A549 (cell line): ENCODE results near the gene INSIG1.

Source experiments
- CTCF ChIP-seq: fragments of >200 bp; sonication (Bioruptor Twin); formaldehyde crosslinking; IDR thresholded peaks from 3 replicates; pipeline ENCODE4 v1.5.1; 2016
- HDAC2 ChIP-seq: fragments of 200-600 bp; sonication (generic); IDR thresholded peaks from 2 replicates; pipeline ENCODE4 v1.6.1; 2016
- MAFK ChIP-seq: fragments of 450-650 bp; IDR thresholded peaks from 2 replicates; pipeline ENCODE4 v1.6.1; 2014; ENCODE audit not compliant: partially characterized antibody
- POLR2A ChIP-seq: IDR thresholded peaks from 2 replicates; pipeline ENCODE4 v1.6.1; 2012; ENCODE audit warnings: mild to moderate bottlenecking, low read length
- USF2 ChIP-seq: fragments of 450-650 bp; IDR thresholded peaks from 2 replicates; pipeline ENCODE4 v1.6.1; 2014; ENCODE audit warnings: antibody characterized with exemption
- TF ChIP-seq, protein P1 (sequence below): fragments of >200 bp; sonication (Bioruptor Twin); formaldehyde crosslinking; IDR thresholded peaks from 3 replicates; pipeline ENCODE4 v1.6.1; 2016
- TF ChIP-seq, protein P2 (sequence below): fragments of 200-600 bp; sonication (generic); IDR thresholded peaks from 2 replicates; pipeline ENCODE4 v1.6.1; 2016; ENCODE audit warnings: antibody characterized with exemption, mild to moderate bottlenecking, moderate library complexity

- TF ChIP-seq CTCF (no peak), POLR2A (no peak), USF2 (no peak), HDAC2 (no peak), MAFK (no peak)
- TF ChIP-seq, protein P1, sequence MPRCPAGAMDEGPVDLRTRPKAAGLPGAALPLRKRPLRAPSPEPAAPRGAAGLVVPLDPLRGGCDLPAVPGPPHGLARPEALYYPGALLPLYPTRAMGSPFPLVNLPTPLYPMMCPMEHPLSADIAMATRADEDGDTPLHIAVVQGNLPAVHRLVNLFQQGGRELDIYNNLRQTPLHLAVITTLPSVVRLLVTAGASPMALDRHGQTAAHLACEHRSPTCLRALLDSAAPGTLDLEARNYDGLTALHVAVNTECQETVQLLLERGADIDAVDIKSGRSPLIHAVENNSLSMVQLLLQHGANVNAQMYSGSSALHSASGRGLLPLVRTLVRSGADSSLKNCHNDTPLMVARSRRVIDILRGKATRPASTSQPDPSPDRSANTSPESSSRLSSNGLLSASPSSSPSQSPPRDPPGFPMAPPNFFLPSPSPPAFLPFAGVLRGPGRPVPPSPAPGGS: no peak
- TF ChIP-seq, protein P2, sequence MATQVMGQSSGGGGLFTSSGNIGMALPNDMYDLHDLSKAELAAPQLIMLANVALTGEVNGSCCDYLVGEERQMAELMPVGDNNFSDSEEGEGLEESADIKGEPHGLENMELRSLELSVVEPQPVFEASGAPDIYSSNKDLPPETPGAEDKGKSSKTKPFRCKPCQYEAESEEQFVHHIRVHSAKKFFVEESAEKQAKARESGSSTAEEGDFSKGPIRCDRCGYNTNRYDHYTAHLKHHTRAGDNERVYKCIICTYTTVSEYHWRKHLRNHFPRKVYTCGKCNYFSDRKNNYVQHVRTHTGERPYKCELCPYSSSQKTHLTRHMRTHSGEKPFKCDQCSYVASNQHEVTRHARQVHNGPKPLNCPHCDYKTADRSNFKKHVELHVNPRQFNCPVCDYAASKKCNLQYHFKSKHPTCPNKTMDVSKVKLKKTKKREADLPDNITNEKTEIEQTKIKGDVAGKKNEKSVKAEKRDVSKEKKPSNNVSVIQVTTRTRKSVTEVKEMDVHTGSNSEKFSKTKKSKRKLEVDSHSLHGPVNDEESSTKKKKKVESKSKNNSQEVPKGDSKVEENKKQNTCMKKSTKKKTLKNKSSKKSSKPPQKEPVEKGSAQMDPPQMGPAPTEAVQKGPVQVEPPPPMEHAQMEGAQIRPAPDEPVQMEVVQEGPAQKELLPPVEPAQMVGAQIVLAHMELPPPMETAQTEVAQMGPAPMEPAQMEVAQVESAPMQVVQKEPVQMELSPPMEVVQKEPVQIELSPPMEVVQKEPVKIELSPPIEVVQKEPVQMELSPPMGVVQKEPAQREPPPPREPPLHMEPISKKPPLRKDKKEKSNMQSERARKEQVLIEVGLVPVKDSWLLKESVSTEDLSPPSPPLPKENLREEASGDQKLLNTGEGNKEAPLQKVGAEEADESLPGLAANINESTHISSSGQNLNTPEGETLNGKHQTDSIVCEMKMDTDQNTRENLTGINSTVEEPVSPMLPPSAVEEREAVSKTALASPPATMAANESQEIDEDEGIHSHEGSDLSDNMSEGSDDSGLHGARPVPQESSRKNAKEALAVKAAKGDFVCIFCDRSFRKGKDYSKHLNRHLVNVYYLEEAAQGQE: no peak
These were observed 18.9 kb downstream of the INSIG1 start for GRCh38 chr7:155316427-155317113.
